ENCODE measurements around the gene PGS1.
"Not testable (repeated sequence)": the region's sequence is repeated elsewhere in the genome, so short reads cannot be mapped to it uniquely, and the experiment has no call there.

PGS1 gene

GRCh38 chr17:78378225-78379130, at the start of gene PGS1:
TSS of gene PGS1 (plus strand) at chr17:78378649. CDS start at chr17:78378666, 17 bp downstream.
- peak; percentile 86 for DNase-seq (ENCODE audit: low spot score)

DNA sequence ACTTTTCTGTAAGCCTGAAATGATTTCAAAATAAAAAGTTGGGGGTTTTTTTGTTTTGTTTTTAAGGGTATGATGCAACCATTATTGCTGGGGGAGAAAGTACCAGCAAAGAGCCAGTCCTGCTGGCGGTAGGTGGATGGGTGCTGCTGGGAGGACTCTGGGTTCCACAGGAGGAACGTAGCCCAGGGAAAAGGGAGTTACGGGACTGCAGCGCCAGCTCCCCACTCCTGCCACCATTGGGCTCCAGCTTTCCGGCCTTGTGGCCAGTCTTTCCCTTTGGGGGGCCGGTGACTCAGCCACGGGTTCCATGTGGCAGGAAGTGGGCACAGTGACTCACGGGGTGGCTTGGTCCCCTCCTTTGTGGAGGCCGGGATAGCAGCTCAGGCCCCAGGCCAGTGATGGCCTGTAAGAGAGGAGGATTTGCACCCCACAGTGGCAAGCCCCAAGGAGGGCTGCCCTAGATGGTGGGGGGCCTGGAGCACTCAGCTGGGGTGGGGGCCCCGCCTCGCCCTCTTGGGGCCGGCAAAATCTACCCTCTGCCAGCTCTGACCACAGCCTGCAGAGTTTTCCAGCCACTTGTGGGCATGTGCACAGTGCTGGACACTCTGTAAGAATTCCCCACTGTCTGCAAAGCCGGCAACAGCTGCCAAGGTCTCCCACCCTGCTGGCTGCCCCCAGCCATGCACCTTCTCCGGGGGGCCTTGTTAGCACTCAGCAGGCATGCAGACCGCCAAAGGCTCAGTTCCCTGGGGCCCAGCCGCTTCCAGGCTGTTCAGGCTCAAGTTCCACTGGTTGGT, 49.0 kb upstream of the PGS1 start:
- DNase-seq (ENCODE audit: low spot score), result no peak

- DNase-seq (ENCODE audit: low spot score), result no peak
Measured at GRCh38 chr17:78330570-78331224, 47.8 kb upstream of the PGS1 start.

- DNase-seq (ENCODE audit: low spot score), result not testable (repeated sequence)
Measured at GRCh38 chr17:78331355-78331754, 47.1 kb upstream of the PGS1 start.

- no peak for DNase-seq (ENCODE audit: low spot score)
Measured at GRCh38 chr17:78332991-78333390, 45.5 kb upstream of the PGS1 start.

DNA sequence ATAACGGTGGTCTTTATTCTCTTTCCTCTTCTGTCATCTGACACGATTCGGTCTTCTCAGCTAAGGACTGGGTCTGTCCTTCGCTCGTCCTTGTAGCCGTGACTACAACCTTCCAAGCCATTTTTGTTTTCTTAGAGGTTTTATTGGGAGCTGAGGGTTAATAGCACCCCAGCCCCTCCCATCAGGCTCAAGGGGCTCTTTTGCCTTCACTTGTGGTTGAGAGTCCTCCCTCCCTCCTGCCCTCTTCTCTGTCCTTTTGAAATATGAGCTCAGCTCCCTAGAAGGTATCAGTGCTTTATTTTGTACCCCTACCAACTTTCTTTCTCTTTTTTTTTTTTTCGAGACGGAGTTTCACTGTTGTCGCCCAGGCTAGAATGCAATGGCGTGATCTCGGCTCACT, 43.2 kb upstream of the PGS1 start:
- no peak for DNase-seq (ENCODE audit: low spot score)

GRCh38 chr17:78337244-78338109, 41.0 kb upstream of the PGS1 start:
- peak; percentile 86 for DNase-seq (ENCODE audit: low spot score)

GRCh38 chr17:78338486-78339259, 39.8 kb upstream of the PGS1 start:
- no peak for DNase-seq (ENCODE audit: low spot score)

DNA sequence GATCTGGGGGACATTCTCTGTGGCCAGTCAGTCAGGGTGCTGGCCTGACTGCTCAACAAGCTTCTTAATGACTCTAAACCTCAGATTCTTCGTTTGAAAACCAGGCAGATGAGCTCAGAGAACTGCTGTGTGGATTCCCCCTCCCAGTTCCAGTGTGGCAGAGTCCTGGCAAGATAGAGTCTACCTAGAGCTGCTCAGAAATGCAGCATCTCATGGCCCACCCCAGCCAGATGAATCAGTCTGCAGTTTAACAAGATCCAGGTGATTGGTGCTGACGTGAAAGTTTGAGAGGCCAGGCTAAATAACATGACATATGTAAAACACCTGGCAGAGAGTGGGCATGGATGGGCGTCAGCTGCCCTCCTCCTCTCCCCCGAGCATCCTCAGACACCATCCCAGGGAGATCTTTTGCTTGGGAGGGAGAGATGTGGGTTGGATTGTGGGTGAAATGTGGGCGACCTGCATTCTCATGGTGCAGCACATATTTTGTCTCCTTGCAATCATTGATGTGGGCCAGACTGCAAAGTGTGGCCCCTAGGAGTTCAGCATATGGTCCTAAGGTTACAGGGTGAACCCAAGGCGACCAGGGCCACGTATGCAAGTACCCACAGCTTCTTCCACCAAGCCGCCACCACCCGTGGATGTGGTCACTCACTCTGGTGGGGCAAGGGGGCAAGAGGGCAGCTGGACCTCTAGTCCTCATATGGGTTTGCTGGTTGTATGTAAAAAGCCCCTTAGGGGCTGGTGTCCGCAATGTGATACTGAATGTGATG, 38.1 kb upstream of the PGS1 start:
- no peak for DNase-seq (ENCODE audit: low spot score)

- no peak for DNase-seq (ENCODE audit: low spot score)
Measured at GRCh38 chr17:78341559-78342448, 36.6 kb upstream of the PGS1 start.

- no peak for DNase-seq (ENCODE audit: low spot score)
Measured at GRCh38 chr17:78342449-78343186, 35.8 kb upstream of the PGS1 start.

DNA sequence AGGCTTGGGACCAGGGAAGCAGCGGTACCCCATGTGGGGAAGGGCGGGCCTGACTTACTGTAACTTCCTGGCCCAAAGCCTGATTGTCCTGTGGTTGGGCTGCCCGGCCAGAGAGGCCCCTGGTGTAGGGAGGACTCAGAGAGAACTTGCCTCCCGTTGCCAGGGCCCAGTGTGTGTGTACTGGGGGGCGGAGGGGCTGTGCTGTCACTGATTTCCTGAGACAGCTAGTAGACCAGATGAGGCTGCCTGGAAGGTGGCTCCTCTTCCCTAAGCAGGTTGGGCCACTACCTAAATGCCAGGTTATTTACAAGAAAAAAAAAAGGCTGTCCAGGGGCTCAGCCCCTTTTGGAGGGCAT, 35.3 kb upstream of the PGS1 start:
- DNase-seq (ENCODE audit: low spot score), result no peak

DNA sequence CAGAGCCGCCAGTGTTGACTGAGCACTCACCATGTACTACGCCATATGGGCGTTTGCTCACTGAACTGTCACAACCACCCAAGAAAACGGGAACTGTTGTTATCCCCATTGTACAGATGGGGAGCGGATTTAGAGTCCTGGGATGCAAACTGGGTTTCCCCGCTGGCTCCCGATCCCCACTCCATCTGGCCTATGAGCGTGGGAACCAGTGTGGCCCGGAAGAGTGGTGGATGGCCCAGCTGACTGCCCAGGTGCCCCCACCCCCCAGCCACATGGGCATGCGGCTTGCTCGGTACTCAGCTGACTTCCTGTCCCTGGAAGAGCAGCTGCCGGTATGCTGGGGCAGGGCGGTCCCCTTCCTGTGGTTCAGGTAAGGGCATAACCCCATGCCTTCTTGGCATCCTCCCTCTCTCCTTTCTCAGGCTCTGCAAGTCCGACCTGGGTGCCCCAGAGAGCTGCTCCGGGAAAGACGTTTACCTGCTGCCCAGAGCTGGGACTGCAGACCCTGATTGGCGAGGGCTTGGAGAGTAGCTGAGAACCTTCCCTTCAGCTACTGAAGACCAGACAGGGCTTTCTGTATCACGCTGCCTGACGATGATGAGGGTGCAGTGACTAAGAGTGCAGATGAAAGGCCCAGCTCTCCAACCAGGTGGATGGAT, 34.8 kb upstream of the PGS1 start:
- peak; percentile 82 for DNase-seq (ENCODE audit: low spot score)

- no peak for DNase-seq (ENCODE audit: low spot score)
Measured at GRCh38 chr17:78344666-78345065, 33.8 kb upstream of the PGS1 start.

DNA sequence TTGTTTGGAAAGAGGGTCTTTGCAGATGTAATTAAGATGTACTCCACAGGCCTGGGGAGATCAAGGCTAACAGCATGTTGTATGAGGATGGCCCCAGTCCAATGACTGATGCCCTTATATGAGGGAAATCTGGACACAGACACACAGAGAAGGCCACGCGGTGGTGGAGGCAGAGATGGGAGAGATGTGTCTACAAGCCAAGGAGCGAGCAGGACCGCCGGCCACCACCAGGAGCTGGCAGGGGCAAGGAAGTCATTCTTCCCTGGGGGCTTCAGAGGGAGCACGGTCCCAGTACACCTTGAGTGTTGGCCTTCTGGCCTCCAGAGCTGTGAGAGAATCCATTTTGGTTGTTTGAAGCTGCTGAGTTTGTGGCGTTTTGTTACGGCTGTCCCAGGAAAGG, 33.3 kb upstream of the PGS1 start:
- DNase-seq (ENCODE audit: low spot score), result no peak

DNA sequence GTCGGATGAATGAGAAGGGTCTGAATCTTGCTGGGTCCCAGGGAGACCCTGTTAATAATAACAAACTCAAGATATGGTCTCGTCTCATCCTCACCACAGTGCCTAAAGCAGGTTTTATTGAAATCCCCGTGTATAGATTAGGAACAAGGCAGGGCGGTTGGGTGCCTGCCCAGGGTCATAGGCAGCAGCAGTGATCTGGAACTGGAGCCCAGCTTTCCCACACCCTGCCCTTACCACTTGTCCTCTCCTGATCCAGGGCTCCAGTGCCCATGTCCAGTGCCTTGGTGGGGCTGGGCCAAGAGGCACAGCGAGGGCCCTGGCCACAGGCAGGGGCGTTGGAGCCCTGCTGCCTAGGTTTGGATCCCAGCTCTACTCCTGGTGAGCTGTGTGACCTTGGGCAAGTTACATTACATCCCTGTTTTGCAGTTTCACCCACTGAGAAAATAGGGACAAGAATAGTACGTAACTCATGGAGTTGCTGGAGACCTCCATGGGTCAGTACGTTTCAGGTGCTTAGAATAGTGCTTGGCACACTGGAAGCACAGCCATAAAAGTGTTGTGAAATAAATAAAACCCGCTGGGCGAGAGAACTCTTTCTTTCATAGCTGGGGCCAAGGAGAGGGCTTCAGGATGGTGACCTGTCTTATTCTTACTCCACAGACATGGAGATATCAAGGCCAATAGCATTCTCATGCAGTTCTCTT, 32.5 kb upstream of the PGS1 start:
- DNase-seq (ENCODE audit: low spot score), result no peak

DNA sequence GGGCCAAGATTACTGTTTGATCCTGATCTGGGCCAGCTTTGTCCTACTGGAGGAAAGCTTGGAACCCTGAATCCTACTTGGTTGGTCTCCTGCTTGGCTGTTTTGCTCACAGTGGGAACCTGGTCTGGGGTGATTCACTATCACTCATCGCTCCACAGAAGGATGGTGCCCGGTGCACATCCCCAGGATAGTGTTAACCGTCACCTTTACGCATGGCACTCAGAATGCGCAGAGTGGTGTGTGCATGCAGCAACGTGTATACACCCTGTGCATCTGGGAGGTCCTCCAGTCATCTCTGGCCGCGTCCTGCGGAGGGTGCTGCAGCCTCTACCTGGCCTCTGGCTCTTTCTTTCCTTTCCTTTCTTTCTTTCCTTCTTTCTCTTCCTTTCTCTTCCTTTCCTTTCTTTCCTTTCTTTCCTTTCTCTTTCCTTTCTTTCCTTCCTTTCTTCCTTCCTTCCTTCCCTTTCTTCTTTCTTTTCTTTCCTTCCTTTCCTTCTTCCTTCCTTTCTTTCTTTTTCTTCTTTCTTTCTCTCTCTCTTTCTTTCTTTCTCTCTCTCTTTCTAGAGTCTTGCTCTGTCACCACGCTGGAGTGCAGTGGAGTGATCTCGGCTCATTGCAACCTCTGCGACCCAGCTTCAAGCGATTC, 31.7 kb upstream of the PGS1 start:
- DNase-seq (ENCODE audit: low spot score), result no peak
